Testis (tissue), 2 donors: Measurements from ENCODE around the gene EMC1.

ENCODE experiments used
- CTCF ChIP-seq, 3 experiments: fragments of 450-650 bp in 2 of 3; fragments of 200-600 bp in 1 of 3; sonication (generic) in 1 of 3; IDR thresholded peaks; one replicate each; pipeline ENCODE4 v1.5.1; 2016 to 2019; ENCODE audit warnings: antibody characterized with exemption in 3 of 3, mild to moderate bottlenecking in 2 of 3, moderate library complexity in 1 of 3
- POLR2A ChIP-seq: fragments of 450-650 bp; IDR thresholded peaks from one replicate; pipeline ENCODE4 v1.6.1; 2017; ENCODE audit warnings: antibody characterized with exemption, mild to moderate bottlenecking, moderate library complexity

- no peak for TF ChIP-seq CTCF (IDR thresholded peaks at IDR 0.05)
- no peak for TF ChIP-seq POLR2A
Measured at GRCh38 chr1:19202396-19202795, 48.9 kb downstream of the EMC1 start.
